GM10266 (cell line): ENCODE results near the gene INCA1.
A peak's percentile ranks its signal among the peaks of the same experiment; 100 is the strongest.

ENCODE experiments used
- DNase-seq: peaks from one replicate; pipeline ENCODE4 v3.0.0; 2012; ENCODE audit errors: extremely low spot score
- TF ChIP-seq, protein P1 (sequence below): IDR thresholded peaks from 2 replicates; pipeline ENCODE4 v1.5.1; 2012; ENCODE audit warnings: mild to moderate bottlenecking, low read depth; ENCODE audit not compliant: control insufficient read depth, insufficient read depth; ENCODE audit errors: missing control alignments

INCA1 gene

DNA sequence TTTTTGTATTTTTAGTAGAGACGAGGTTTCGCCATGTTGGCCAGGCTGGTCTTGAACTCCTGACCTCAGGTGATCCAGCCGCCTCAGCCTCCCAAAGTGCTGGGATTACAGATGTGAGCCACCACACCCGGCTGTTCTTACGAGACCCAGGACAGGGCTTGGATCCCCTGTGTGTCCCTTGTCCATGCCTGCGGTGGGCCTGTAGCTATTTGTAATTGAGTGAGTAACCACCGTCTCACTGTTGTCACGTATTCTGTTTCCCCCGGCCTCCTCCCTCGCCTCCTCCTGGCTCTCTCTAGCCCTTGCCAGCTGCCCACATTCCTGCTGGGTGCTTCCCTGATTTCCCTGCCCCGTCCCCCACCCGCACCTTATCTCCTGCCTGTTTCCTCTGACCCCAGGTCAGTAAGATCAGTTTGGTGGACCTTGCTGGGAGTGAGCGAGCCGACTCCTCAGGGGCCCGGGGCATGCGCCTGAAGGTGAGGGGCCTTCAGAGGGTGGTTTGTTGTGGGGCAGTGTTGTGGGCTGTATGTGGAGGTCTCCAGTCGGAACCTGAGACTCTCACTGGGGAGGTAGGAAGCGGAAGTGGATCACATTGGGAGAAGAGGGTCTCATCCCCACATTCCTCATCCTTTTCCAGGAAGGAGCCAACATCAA, 6.0 kb upstream of the INCA1 start:
- DNase-seq: no peak
- TF ChIP-seq, protein P1, sequence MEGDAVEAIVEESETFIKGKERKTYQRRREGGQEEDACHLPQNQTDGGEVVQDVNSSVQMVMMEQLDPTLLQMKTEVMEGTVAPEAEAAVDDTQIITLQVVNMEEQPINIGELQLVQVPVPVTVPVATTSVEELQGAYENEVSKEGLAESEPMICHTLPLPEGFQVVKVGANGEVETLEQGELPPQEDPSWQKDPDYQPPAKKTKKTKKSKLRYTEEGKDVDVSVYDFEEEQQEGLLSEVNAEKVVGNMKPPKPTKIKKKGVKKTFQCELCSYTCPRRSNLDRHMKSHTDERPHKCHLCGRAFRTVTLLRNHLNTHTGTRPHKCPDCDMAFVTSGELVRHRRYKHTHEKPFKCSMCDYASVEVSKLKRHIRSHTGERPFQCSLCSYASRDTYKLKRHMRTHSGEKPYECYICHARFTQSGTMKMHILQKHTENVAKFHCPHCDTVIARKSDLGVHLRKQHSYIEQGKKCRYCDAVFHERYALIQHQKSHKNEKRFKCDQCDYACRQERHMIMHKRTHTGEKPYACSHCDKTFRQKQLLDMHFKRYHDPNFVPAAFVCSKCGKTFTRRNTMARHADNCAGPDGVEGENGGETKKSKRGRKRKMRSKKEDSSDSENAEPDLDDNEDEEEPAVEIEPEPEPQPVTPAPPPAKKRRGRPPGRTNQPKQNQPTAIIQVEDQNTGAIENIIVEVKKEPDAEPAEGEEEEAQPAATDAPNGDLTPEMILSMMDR: no peak

DNA sequence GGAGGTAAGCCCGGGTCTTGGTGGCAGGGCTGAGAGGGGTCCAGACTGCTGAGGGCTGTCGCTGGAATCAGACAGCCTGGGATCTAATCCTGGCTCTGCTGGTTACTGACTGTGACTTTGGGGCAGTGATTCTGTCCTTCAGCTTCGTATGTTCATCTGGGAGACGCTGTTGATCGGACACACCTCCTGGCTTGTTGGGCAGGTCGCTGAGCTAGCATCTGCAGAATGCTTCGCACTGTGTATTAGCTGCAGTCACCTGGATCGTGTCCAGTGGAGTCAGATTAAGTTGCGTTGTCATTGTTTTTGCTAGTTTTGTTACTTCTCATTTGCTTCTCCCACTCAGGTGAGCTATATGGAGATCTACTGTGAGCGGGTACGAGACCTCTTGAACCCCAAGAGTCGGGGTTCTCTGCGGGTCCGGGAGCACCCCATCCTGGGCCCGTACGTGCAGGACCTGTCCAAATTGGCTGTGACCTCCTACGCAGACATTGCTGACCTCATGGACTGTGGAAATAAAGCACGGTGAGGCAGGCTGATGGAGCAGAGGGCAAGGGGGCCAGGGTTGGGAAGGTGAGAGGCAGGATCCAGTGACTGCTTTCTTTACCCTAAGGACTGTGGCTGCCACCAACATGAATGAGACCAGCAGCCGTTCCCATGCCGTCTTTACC, 4.9 kb upstream of the INCA1 start:
- no peak for DNase-seq
- TF ChIP-seq, protein P1: no peak

DNA sequence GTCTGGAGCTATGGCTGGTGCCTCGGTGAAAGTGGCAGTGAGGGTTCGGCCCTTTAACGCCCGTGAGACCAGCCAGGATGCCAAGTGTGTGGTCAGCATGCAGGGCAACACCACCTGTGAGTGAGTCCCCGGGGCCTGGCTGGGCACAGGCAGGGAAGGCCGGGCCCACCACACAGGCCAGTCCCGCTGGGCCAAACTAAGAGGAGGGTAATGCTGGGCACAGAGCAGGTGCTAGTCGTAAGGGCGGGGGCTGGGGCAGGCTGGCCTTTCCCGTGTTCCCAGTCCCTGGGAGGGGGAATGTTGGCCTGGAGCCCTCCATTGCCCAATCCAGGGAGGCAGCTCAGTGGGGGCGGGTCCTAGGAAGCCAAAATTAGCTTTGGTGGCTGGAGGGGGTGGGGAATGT, 2.9 kb upstream of the INCA1 start:
- no peak for DNase-seq
- TF ChIP-seq, protein P1: no peak

DNA sequence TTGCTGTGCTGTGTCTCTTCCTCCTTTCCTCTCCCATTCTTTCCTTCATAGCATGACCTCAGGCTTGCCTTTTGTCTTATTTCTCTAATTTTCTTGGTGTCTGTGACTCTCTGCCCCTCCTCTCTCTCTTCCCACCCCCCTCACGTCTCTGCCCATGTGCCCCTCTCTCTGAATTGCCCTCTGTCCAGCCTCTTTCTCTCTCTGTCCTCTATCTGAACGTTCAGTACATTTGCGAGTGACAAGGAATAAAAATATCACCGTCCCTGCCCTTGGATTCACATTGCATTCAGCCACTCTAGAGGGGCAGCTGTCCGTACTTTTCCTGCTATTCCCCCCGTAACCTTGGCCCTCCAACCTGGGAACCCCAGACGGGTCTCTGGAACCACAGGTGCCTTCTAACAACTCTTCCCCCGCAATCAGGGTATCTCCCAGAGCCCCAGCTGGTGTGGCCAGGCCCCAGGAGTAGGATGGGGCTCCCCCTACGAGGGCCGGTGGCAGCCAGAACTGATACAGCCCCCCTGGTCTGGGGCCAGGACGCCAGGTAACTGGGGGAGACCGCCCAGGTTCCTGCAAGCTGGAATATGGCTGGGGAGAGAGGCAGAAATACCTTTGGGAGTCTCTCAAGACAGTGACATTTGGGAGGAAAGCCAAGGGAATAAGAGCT, 2.2 kb upstream of the INCA1 start:
- TF ChIP-seq, protein P1: no peak

DNA sequence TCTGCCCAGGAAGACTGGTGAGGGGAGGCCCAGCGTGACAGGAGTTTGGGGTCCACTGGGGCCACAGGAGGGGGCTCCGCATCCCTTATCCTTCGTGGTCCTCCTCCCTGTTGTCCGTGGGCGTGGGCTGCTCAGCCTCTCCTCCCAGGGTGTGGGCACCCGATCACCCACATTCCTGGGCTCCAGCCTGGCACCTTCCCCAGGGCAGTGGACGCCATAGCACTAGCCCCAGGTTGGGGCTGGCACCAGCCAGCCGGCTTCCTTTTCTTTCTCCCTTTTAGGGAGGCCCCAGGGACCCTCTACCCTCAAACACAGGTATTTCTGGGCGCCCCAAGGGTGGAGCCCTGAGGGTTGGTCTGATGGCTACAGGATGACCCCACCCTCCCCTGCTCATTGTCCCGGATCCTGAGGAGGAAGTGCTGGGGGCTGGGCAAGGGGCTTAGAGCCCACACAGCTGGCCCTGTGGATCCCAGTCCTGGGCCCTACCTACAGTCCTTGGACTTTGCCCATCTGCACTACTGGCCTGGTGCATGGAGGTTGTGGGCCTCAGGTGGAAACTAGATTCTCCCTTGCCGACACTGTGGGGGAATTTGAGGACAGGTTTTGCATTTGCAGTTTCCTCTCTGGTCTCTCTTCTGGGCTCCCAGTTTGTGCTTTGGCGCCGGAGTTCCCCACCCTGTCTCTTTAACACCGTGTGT, 1.6 kb upstream of the INCA1 start:
- TF ChIP-seq, protein P1: no peak

More for the DNA sequence above, 2.2 kb upstream of the INCA1 start:
- no peak for DNase-seq

DNA sequence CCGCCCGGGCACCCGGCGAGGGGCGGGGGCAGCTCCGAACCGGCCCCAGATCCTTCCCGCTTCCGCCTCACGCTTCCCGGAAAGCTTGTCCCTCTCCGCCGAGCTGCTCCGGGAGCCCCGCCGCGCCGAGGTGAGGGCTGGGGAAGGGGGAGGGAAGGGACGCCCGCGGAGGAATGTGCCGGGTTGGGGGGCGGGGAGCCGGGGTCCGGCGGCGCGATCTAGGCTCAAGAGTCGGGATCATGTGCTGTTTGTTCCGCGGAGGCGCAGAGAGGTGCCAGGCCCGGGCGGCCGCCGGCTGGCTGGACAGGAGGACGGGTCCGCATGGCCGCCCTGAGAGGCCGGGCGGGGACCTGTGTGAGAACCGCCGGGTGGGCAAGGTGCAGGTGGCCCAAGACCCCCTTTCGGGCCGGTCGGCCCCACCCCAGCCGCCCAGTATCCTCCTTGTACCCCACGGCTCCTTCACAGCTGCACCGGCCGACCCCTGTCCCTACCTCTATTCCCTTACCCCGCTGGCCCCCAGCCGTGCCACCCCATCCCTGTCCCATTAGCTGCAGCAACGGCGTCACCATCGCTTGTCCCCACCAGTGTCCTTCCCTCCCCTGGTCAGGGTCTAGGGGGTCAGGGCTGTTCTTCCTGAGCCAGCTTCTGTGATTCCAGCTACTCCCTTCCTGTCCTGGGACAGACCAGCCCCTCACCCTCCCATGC, 857 bp upstream of the INCA1 start:
- no peak for DNase-seq
- TF ChIP-seq, protein P1: no peak

More for the DNA sequence above, 1.6 kb upstream of the INCA1 start:
- peak; percentile 72 for DNase-seq
